Muscle of leg (tissue), 11 donors: Measurements from ENCODE around the gene DUSP9. TPM values are rescaled to one million over a fixed set of nuclear protein-coding genes. Genes with fewer than 3 reads are reported as not detected.
A peak's percentile ranks its signal among the peaks of the same experiment; 100 is the strongest.

Source experiments
- DNase-seq: peaks from one replicate; pipeline ENCODE4 v3.0.0; 2013
- H3K27ac ChIP-seq: one replicate; pipeline ENCODE4 v1.5.1; 2013; ENCODE audit warnings: mild to moderate bottlenecking, low read length, control low read depth
- H3K27me3 ChIP-seq: one replicate; pipeline ENCODE4 v1.6.1; 2013; ENCODE audit warnings: low read length; ENCODE audit not compliant: control insufficient read depth, insufficient read depth
- H3K36me3 ChIP-seq: one replicate; pipeline ENCODE4 v1.6.1; 2013; ENCODE audit warnings: low read length; ENCODE audit not compliant: control insufficient read depth, insufficient read depth
- H3K4me1 ChIP-seq: one replicate; pipeline ENCODE4 v1.6.1; 2013; ENCODE audit warnings: low read length; ENCODE audit not compliant: control insufficient read depth, insufficient read depth
- H3K4me3 ChIP-seq: one replicate; pipeline ENCODE4 v1.5.1; 2013; ENCODE audit warnings: low read length, control low read depth
- H3K9me3 ChIP-seq: replicated peaks from 2 replicates; pipeline ENCODE4 v1.6.1; 2013; ENCODE audit warnings: low read depth, low read length; ENCODE audit not compliant: control insufficient read depth
- WGBS: methylation state at CpG from one replicate; pipeline ENCODE4 v1.1.5; 2013; ENCODE audit warnings: missing lambda C conversion rate; ENCODE audit not compliant: insufficient coverage; 5-methylcytosine and 5-hydroxymethylcytosine counted together
- polyA plus RNA-seq, 8 donors: library from polyadenylated mRNA; unstranded; fragments of 120-200 nt; gene quantifications; one replicate each; pipeline versions ENCODE4 v1.2.1 to v1.2.3, GENCODE V29; 2013; ENCODE audit warnings: inconsistent platforms in 1 of 8, low replicate concordance in 1 of 8; ENCODE audit not compliant: insufficient read length in 8 of 8, insufficient read depth in 1 of 8
- total RNA-seq: library from RNA; stranded (reverse); fragments of 120-200 nt; gene quantifications from one replicate; pipeline ENCODE4 v1.2.4, GENCODE V29; 2013

Gene DUSP9
- total and polyA plus RNA-seq, 9 donors: 0.11 to 0.89 (median 0.36) TPM; not detected in 1

GRCh38 chrX:153665726-153666306, 18.8 kb downstream of the DUSP9 start:
- Histone ChIP-seq H3K9me3 (no peaks in the 10 kb centered on the region), H3K27ac (no peak overlapping the region), H3K4me1 (peaks cover 2% of the 10 kb centered on the region), H3K27me3 (peaks cover 32% of the 10 kb centered on the region), H3K36me3 (no peaks in the 10 kb centered on the region), H3K4me3 (no peak overlapping the region)
- no peak for DNase-seq
- 90% methylated on average over 8 of the region's 9 CpGs for WGBS

GRCh38 chrX:153667281-153667955, 20.4 kb downstream of the DUSP9 start:
- Histone ChIP-seq H3K27ac (no peak overlapping the region), H3K4me1 (peaks cover 2% of the 10 kb centered on the region), H3K4me3 (no peak overlapping the region), H3K36me3 (no peaks in the 10 kb centered on the region), H3K27me3 (peaks cover 31% of the 10 kb centered on the region), H3K9me3 (no peaks in the 10 kb centered on the region)
- WGBS: 75% methylated on average over 7 of the region's 11 CpGs
- no peak for DNase-seq

GRCh38 chrX:153667956-153668396, 21.0 kb downstream of the DUSP9 start:
- Histone ChIP-seq H3K4me1 (peaks cover 2% of the 10 kb centered on the region), H3K4me3 (no peak overlapping the region), H3K36me3 (no peaks in the 10 kb centered on the region), H3K27me3 (peaks cover 33% of the 10 kb centered on the region), H3K9me3 (no peaks in the 10 kb centered on the region), H3K27ac (no peak overlapping the region)
- WGBS: 23% methylated on average over 11 of the region's 14 CpGs
- peak; percentile 87 for DNase-seq

- Histone ChIP-seq H3K4me1 (peaks cover 2% of the 10 kb centered on the region), H3K36me3 (no peaks in the 10 kb centered on the region), H3K4me3 (no peak overlapping the region), H3K27ac (no peak overlapping the region), H3K27me3 (peaks cover 32% of the 10 kb centered on the region), H3K9me3 (no peaks in the 10 kb centered on the region)
- WGBS: 76% methylated on average over 5 of the region's 11 CpGs
- no peak for DNase-seq
These were observed 21.6 kb downstream of the DUSP9 start for GRCh38 chrX:153668423-153669173.

GRCh38 chrX:153669174-153669890, 22.3 kb downstream of the DUSP9 start:
- 51% methylated on average over 9 of the region's 17 CpGs for WGBS
- no peak for DNase-seq
- Histone ChIP-seq H3K36me3 (no peaks in the 10 kb centered on the region), H3K4me3 (no peak overlapping the region), H3K27ac (no peak overlapping the region), H3K27me3 (peaks cover 37% of the 10 kb centered on the region), H3K9me3 (no peaks in the 10 kb centered on the region), H3K4me1 (peaks cover 2% of the 10 kb centered on the region)

- Histone ChIP-seq H3K27ac (no peak overlapping the region), H3K27me3 (peaks cover 44% of the 10 kb centered on the region), H3K36me3 (no peaks in the 10 kb centered on the region), H3K9me3 (no peaks in the 10 kb centered on the region), H3K4me1 (peaks cover 2% of the 10 kb centered on the region), H3K4me3 (no peak overlapping the region)
- no peak for DNase-seq
- WGBS: 84% methylated on average over 16 of the region's 23 CpGs
These were observed 23.1 kb downstream of the DUSP9 start for GRCh38 chrX:153669901-153670731.

GRCh38 chrX:153670748-153671588, 24.0 kb downstream of the DUSP9 start:
- Histone ChIP-seq H3K4me3 (no peak overlapping the region), H3K27me3 (peaks cover 42% of the 10 kb centered on the region), H3K4me1 (peaks cover 2% of the 10 kb centered on the region), H3K36me3 (no peaks in the 10 kb centered on the region), H3K27ac (no peak overlapping the region), H3K9me3 (no peaks in the 10 kb centered on the region)
- no peak for DNase-seq
- WGBS: 83% methylated on average over 20 of the region's 23 CpGs

- Histone ChIP-seq H3K36me3 (no peaks in the 10 kb centered on the region), H3K27me3 (peaks cover 35% of the 10 kb centered on the region), H3K4me3 (no peak overlapping the region), H3K9me3 (no peaks in the 10 kb centered on the region), H3K27ac (no peak overlapping the region), H3K4me1 (peaks cover 2% of the 10 kb centered on the region)
- no peak for DNase-seq
- WGBS: 93% methylated on average over 21 of the region's 27 CpGs
These were observed 24.9 kb downstream of the DUSP9 start for GRCh38 chrX:153671589-153672530.
